Astrocyte (in vitro differentiated cells and primary cell): Measurements from ENCODE around the gene PLEKHA6. TPM values are rescaled to one million over a fixed set of nuclear protein-coding genes. Genes with fewer than 3 reads are reported as not detected.
A peak's percentile ranks its signal among the peaks of the same experiment; 100 is the strongest.

Experiments used
- DNase-seq: peaks from one replicate; pipeline ENCODE4 v3.0.0-alpha.2; 2010; ENCODE audit warnings: low read depth
- FAIRE-seq: peaks from 2 replicates; lab custom pipeline; 2011; peaks lifted over from hg19 to GRCh38; lab: Jason Lieb, UNC
- H2AFZ ChIP-seq: 2 replicates; pipeline ENCODE4 v1.6.0; 2012; ENCODE audit warnings: low read depth, low read length, inconsistent platforms
- H3K27ac ChIP-seq: 2 replicates; pipeline ENCODE4 v1.5.1; 2011; ENCODE audit warnings: low read depth, low read length, inconsistent platforms
- H3K27me3 ChIP-seq: 2 replicates; pipeline ENCODE4 v1.6.0; 2011; ENCODE audit warnings: low read length, inconsistent platforms; ENCODE audit not compliant: insufficient read depth
- H3K36me3 ChIP-seq: 2 replicates; pipeline ENCODE4 v1.5.1; 2011; ENCODE audit warnings: low read length, inconsistent platforms; ENCODE audit not compliant: insufficient read depth
- H3K4me1 ChIP-seq: 2 replicates; pipeline ENCODE4 v1.5.1; 2011; ENCODE audit warnings: low read length, inconsistent platforms; ENCODE audit not compliant: insufficient read depth
- H3K4me2 ChIP-seq: 2 replicates; pipeline ENCODE4 v1.6.0; 2012; ENCODE audit warnings: low read length, inconsistent platforms
- H3K4me3 ChIP-seq: 2 replicates; pipeline ENCODE4 v1.5.1; 2011; ENCODE audit warnings: low read depth, mild to moderate bottlenecking, low read length, inconsistent platforms; ENCODE audit not compliant: insufficient read depth
- H3K79me2 ChIP-seq: 2 replicates; pipeline ENCODE4 v1.6.0; 2012; ENCODE audit warnings: mild to moderate bottlenecking, low read length, inconsistent platforms; ENCODE audit not compliant: insufficient read depth
- H3K9ac ChIP-seq: 2 replicates; pipeline ENCODE4 v1.6.0; 2012; ENCODE audit warnings: mild to moderate bottlenecking, low read length, inconsistent platforms
- H3K9me3 ChIP-seq: 2 replicates; pipeline ENCODE4 v1.5.1; 2012; ENCODE audit warnings: low read depth, mild to moderate bottlenecking, low read length, inconsistent platforms; ENCODE audit not compliant: insufficient read depth
- H4K20me1 ChIP-seq: 2 replicates; pipeline ENCODE4 v1.6.0; 2012; ENCODE audit warnings: low read length, inconsistent platforms; ENCODE audit not compliant: insufficient read depth
- H3K27ac Mint-ChIP-seq: one replicate; pipeline ENCODE4 v1.8.0; 2021; ENCODE audit warnings: mild to moderate bottlenecking, mixed read lengths; ENCODE audit not compliant: unreplicated experiment
- H3K27me3 Mint-ChIP-seq: one replicate; pipeline ENCODE4 v1.8.0; 2021; ENCODE audit warnings: low read depth, mixed read lengths; ENCODE audit not compliant: unreplicated experiment
- H3K36me3 Mint-ChIP-seq: one replicate; pipeline ENCODE4 v1.8.0; 2021; ENCODE audit warnings: low read depth, mixed read lengths; ENCODE audit not compliant: unreplicated experiment
- H3K4me1 Mint-ChIP-seq: one replicate; pipeline ENCODE4 v1.8.0; 2021; ENCODE audit warnings: low read depth, mixed read lengths; ENCODE audit not compliant: unreplicated experiment
- H3K4me3 Mint-ChIP-seq: one replicate; pipeline ENCODE4 v1.8.0; 2021; ENCODE audit warnings: mild to moderate bottlenecking, moderate library complexity, mixed read lengths; ENCODE audit not compliant: unreplicated experiment
- H3K9me3 Mint-ChIP-seq: one replicate; pipeline ENCODE4 v1.8.0; 2021; ENCODE audit warnings: mild to moderate bottlenecking, mixed read lengths; ENCODE audit not compliant: unreplicated experiment
- CTCF ChIP-seq: IDR thresholded peaks from 2 replicates; pipeline ENCODE4 v1.5.1; 2011; ENCODE audit warnings: low read depth, mild to moderate bottlenecking, inconsistent platforms, low read length, moderate library complexity; ENCODE audit not compliant: insufficient read depth
- EZH2 ChIP-seq: IDR thresholded peaks from 2 replicates; pipeline ENCODE4 v1.6.1; 2012; ENCODE audit warnings: mild to moderate bottlenecking, low read length, inconsistent platforms; ENCODE audit not compliant: insufficient read depth
- total RNA-seq: library from RNA; stranded (reverse); gene quantifications from 2 replicates; pipeline ENCODE4 v1.2.1, GENCODE V29; 2021

PLEKHA6 gene
- total RNA-seq, 1 donor from 2014 or later = 1.5 TPM

- FAIRE-seq = no peak
- peaks cover 28% of the 10 kb centered on the region for H3K27me3 ChIP-seq
- DNase-seq = peak; percentile 41
- Mint-ChIP-seq H3K27ac (no peak overlapping the region), H3K4me1 (peaks cover 10% of the 10 kb centered on the region), H3K4me3 (peak overlapping the region; percentile 9), H3K27me3 (peaks cover 46% of the 10 kb centered on the region), H3K36me3 (peaks cover 4% of the 10 kb centered on the region), H3K9me3 (no peaks in the 10 kb centered on the region)
- H4K20me1 ChIP-seq = no peaks in the 10 kb centered on the region
- H3K4me1 ChIP-seq = peaks cover 17% of the 10 kb centered on the region
- peak overlapping the region; percentile 63 for H3K9ac ChIP-seq
- H3K27ac ChIP-seq = no peak overlapping the region
- peak overlapping the region; percentile 91 for H3K4me2 ChIP-seq
- TF ChIP-seq CTCF = peak; percentile 99
- no peak for TF ChIP-seq EZH2
- peak overlapping the region; percentile 48 for H3K4me3 ChIP-seq
- H3K79me2 ChIP-seq = no peaks in the 10 kb centered on the region
- H3K36me3 ChIP-seq = no peaks in the 10 kb centered on the region
- H2AFZ ChIP-seq = peak overlapping the region; percentile 92
- no peaks in the 10 kb centered on the region for H3K9me3 ChIP-seq
Observed at GRCh38 chr1:204363335-204364114, 3.8 kb upstream of the PLEKHA6 start.

- H3K4me2 ChIP-seq = peak overlapping the region; percentile 91
- H3K79me2 ChIP-seq = no peaks in the 10 kb centered on the region
- Mint-ChIP-seq H3K27me3 (peaks cover 47% of the 10 kb centered on the region), H3K27ac (no peak overlapping the region), H3K9me3 (no peaks in the 10 kb centered on the region), H3K4me1 (peaks cover 10% of the 10 kb centered on the region), H3K36me3 (peaks cover 4% of the 10 kb centered on the region), H3K4me3 (no peak overlapping the region)
- no peaks in the 10 kb centered on the region for H4K20me1 ChIP-seq
- no peak overlapping the region for H3K27ac ChIP-seq
- peak overlapping the region; percentile 63 for H3K9ac ChIP-seq
- peaks cover 30% of the 10 kb centered on the region for H3K27me3 ChIP-seq
- TF ChIP-seq EZH2 (peak; percentile 43), CTCF (no peak)
- no peak for DNase-seq
- FAIRE-seq = no peak
- H3K4me1 ChIP-seq = peaks cover 17% of the 10 kb centered on the region
- peak overlapping the region; percentile 92 for H2AFZ ChIP-seq
- H3K36me3 ChIP-seq = no peaks in the 10 kb centered on the region
- no peaks in the 10 kb centered on the region for H3K9me3 ChIP-seq
- H3K4me3 ChIP-seq = peak overlapping the region; percentile 48
Observed at GRCh38 chr1:204362984-204363334, 3.2 kb upstream of the PLEKHA6 start.

- Mint-ChIP-seq H3K9me3 (no peaks in the 10 kb centered on the region), H3K4me3 (no peak overlapping the region), H3K36me3 (peaks cover 2% of the 10 kb centered on the region), H3K27ac (no peak overlapping the region), H3K27me3 (peaks cover 40% of the 10 kb centered on the region), H3K4me1 (peaks cover 8% of the 10 kb centered on the region)
- DNase-seq (no peak), FAIRE-seq (no peak)
- H2AFZ ChIP-seq = no peak overlapping the region
- H3K27ac ChIP-seq = no peak overlapping the region
- no peak overlapping the region for H3K9ac ChIP-seq
- no peak overlapping the region for H3K4me2 ChIP-seq
- H4K20me1 ChIP-seq = no peaks in the 10 kb centered on the region
- no peak overlapping the region for H3K4me3 ChIP-seq
- H3K79me2 ChIP-seq = no peaks in the 10 kb centered on the region
- peaks cover 17% of the 10 kb centered on the region for H3K4me1 ChIP-seq
- no peaks in the 10 kb centered on the region for H3K36me3 ChIP-seq
- peaks cover 31% of the 10 kb centered on the region for H3K27me3 ChIP-seq
- no peak for TF ChIP-seq CTCF
- no peak for TF ChIP-seq EZH2
- H3K9me3 ChIP-seq = no peaks in the 10 kb centered on the region
Observed at GRCh38 chr1:204361781-204362180, 2.1 kb upstream of the PLEKHA6 start.
